SU-DHL-6 (cell line): ENCODE measurements around the gene DGKA.

Source experiments
- CTCF ChIP-seq: fragments of 200-600 bp; sonication (generic); IDR thresholded peaks from one replicate; pipeline ENCODE4 v1.5.1; 2017; ENCODE audit warnings: antibody characterized with exemption, mild to moderate bottlenecking, low read length, moderate library complexity; ENCODE audit not compliant: insufficient read depth, poor library complexity, severe bottlenecking
- EZH2phosphoT487 ChIP-seq: fragments of 200-600 bp; sonication (generic), shearing (Covaris generic); conservative IDR thresholded peaks from 2 replicates; pipeline ENCODE4 v1.6.1; 2018; ENCODE audit warnings: mild to moderate bottlenecking, antibody characterized with exemption, low read length, moderate library complexity, mixed read lengths

- no peak for TF ChIP-seq CTCF
- no peak for TF ChIP-seq EZH2phosphoT487
Measured at GRCh38 chr12:55972911-55973598, 42.1 kb downstream of the DGKA start.
